HG02884 (cell line): ENCODE data around the gene MYBBP1A.
"Not testable (repeated sequence)": the region's sequence is repeated elsewhere in the genome, so short reads cannot be mapped to it uniquely, and the experiment has no call there.

Experiments used
- ATAC-seq: cut with Tn5 transposase; IDR thresholded peaks from one replicate; pipeline ENCODE4 v1.9.1; 2021; ENCODE audit warnings: mild to moderate bottlenecking, moderate library complexity; ENCODE audit not compliant: unreplicated experiment

Gene MYBBP1A

GRCh38 chr17:4588898-4589625, 33.9 kb upstream of the MYBBP1A start:
- ATAC-seq: no peak

- no peak for ATAC-seq
Observed at GRCh38 chr17:4588391-4588790, 33.2 kb upstream of the MYBBP1A start.

GRCh38 chr17:4587803-4588202, 32.6 kb upstream of the MYBBP1A start:
- no peak for ATAC-seq

GRCh38 chr17:4587195-4587594, 32.0 kb upstream of the MYBBP1A start:
- ATAC-seq: no peak

GRCh38 chr17:4586043-4586442, 30.9 kb upstream of the MYBBP1A start:
- no peak for ATAC-seq

- no peak for ATAC-seq
Observed at GRCh38 chr17:4585638-4585994, 30.4 kb upstream of the MYBBP1A start.

- no peak for ATAC-seq
Observed at GRCh38 chr17:4584917-4585637, 29.9 kb upstream of the MYBBP1A start.

GRCh38 chr17:4584101-4584916, 29.1 kb upstream of the MYBBP1A start, which contains the start of gene SMTNL2:
Gene SMTNL2 (plus strand): TSS chr17:4584529. CDS start chr17:4584606, 77 bp downstream.
- ATAC-seq: no peak

- ATAC-seq: no peak
Observed at GRCh38 chr17:4583782-4584100, 28.6 kb upstream of the MYBBP1A start.

GRCh38 chr17:4583206-4583605, 28.0 kb upstream of the MYBBP1A start:
- ATAC-seq: no peak

- no peak for ATAC-seq
Observed at GRCh38 chr17:4582691-4583090, 27.5 kb upstream of the MYBBP1A start.

GRCh38 chr17:4582101-4582501, 26.9 kb upstream of the MYBBP1A start:
- ATAC-seq: no peak

- no peak for ATAC-seq
Observed at GRCh38 chr17:4580291-4580690, 25.1 kb upstream of the MYBBP1A start.

GRCh38 chr17:4579678-4580077, 24.5 kb upstream of the MYBBP1A start:
- no peak for ATAC-seq

- ATAC-seq: not testable (repeated sequence)
Observed at GRCh38 chr17:4578349-4578748, 23.2 kb upstream of the MYBBP1A start.

GRCh38 chr17:4577386-4577993, 22.3 kb upstream of the MYBBP1A start:
- no peak for ATAC-seq

GRCh38 chr17:4576729-4577322, 21.6 kb upstream of the MYBBP1A start:
- no peak for ATAC-seq

- ATAC-seq: no peak
Observed at GRCh38 chr17:4576161-4576558, 21.0 kb upstream of the MYBBP1A start.

GRCh38 chr17:4574448-4575045, 19.4 kb upstream of the MYBBP1A start:
- ATAC-seq: no peak

GRCh38 chr17:4573669-4574068, 18.5 kb upstream of the MYBBP1A start:
- ATAC-seq: no peak

- no peak for ATAC-seq
Observed at GRCh38 chr17:4573115-4573514, 17.9 kb upstream of the MYBBP1A start.
